Suppressor macrophage (primary cell): ENCODE measurements around the gene ADAMTS17.

Source experiments
- DNase-seq, 4 experiments: peaks; one replicate each; pipeline ENCODE4 v3.0.0-alpha.2; 2020 to 2022

The ADAMTS17 gene

DNA sequence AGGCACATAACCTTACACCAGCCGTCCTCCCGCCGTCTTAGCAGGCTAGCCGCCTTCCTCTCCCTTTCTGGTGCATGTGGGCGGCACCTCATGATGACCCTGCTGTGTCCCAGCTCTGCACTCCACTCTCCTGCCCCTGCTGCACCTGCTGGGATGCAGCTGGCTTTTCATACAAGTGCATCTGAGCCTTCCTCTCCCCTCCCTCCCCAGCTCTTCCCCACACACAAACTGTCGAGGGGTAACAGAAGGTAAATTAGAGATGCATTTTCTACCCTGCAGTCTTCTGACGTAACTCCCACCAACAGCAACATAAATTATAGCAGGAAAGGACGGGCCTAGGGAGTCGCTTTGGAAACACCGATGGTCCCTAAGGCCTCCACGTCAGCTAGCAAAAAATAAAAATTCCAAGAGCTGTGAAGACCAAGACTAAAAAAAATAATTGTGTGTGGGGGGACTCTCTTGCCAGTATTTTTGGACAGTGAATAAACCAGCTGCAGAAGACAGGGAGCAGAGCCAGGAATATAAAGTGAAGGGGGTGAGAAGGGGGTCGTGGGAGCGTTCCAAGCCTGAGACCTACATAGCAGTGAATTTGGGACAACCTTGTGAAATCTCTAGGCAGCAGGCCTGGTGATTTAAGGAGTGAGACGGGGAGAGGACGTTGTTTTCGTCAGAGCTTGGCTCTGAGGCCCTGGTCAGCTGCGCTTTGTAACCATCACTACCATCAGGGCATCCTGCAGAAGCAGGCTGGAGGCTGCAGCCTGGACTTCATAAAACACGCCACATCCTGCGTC lies 216.2 kb downstream of the ADAMTS17 start:
- DNase-seq: no peak

DNA sequence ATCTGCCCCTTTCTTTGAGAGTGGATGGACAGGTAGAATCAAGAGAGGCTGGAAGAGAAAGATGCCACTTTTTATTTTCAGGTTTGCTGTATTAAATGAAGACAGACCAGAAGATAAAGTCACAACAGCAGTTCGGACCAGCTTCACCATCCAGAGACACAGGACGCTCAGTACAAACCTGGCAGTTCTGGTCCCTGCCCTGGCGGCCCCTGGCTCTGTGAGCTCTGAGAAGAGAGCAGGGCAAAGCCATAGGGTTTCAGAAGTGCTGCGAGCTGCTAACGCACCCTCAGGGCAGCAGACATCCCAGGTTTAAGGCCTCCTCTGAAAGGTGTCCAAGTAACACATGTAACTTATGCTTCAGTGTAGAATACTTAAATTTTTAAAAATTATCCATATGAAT lies 216.8 kb downstream of the ADAMTS17 start:
- DNase-seq: no peak

DNA sequence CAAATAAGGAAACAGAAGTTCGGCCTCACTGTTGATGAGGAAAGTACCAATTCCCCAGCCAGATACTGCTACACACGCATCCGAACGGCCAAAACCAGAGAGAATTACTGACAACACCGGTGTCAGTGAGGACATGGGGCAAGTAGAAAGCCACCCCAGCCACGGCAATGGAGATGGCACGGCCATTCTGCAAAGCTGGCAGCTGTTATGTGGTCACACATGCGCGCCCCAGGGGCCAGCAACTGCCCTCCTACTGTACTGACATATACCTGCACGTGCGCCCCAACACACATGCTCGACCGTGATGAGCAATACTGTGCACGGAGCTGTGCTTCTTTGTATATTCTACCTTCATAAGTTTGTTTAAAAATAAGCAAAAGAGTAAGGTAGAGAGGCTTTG lies 217.4 kb downstream of the ADAMTS17 start:
- no peak for DNase-seq

DNA sequence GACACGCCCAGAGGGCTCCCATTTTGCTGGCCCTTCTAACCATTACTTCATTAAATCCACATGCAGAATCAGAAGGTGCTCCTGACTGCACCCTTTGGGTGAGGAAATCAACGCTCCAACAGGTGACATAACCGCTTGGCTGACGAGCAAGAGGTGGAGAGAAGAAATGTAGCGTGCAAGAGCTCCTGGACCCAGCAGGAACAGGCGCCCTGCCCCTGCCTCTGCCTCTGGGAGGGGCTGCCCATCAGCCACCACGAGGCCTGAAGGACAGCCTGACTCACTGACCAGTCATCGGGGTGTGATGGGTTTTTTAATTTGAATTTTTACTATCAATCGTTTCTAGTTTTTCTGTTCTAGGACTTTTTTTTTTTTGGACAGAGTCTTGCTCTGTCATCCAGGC lies 218.2 kb downstream of the ADAMTS17 start:
- no peak for DNase-seq

DNA sequence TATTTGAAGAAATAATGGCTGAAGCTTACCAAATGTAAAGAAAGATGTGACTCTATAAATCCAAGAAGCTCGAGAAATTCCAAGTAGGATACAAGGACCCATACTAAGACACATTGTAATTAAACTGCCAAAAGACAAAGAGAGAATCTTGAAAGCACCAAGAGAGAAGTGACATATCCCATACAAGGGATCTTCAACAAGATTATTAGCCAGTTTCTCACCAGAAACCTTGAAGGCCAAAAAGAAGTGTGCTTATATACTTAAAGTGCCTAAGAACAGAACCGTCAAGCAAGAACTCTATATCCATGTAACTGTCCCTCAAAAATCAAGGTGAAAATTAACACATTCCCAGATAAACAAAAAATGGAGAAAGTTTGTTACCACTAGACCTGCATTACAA lies 220.5 kb downstream of the ADAMTS17 start:
- DNase-seq: no peak

DNA sequence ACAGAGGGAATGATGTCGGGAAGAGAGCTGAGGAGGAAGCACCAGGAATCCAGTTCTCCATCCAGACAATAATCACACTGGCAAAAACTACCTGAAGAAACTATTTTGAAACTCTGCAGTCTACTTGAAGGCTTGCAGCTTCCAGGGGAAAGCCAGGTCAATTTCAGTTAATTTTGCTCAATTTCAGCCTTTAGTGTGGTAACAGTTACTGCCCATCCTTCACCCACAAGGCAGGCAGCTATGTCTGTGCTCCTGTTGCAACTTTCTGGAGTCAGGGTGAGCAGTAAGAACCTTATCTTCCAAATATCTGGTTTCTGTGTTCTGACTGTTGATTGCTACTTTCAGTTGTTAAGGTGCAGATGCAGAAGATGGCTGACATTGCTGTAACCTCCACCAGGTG lies 221.7 kb downstream of the ADAMTS17 start:
- no peak for DNase-seq

DNA sequence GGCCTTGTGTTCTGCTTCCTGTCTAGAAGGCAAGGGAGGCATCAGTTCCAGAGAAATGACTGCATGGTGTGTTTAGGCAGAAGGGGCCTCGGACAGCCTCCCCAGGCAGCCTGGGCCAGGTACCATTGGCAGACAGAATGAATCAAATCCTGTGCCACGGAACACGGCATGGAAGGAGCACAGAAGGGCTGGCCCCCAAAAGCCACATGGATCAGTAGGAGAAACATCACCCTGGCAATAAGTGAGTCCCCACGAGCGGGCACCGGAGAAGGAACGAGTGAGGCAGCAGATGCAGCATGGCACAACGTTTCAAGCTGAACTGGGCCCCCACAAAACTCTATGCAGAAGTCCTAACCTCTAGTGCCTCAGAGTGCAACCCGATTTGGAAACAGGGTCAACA lies 223.2 kb downstream of the ADAMTS17 start:
- no peak for DNase-seq

DNA sequence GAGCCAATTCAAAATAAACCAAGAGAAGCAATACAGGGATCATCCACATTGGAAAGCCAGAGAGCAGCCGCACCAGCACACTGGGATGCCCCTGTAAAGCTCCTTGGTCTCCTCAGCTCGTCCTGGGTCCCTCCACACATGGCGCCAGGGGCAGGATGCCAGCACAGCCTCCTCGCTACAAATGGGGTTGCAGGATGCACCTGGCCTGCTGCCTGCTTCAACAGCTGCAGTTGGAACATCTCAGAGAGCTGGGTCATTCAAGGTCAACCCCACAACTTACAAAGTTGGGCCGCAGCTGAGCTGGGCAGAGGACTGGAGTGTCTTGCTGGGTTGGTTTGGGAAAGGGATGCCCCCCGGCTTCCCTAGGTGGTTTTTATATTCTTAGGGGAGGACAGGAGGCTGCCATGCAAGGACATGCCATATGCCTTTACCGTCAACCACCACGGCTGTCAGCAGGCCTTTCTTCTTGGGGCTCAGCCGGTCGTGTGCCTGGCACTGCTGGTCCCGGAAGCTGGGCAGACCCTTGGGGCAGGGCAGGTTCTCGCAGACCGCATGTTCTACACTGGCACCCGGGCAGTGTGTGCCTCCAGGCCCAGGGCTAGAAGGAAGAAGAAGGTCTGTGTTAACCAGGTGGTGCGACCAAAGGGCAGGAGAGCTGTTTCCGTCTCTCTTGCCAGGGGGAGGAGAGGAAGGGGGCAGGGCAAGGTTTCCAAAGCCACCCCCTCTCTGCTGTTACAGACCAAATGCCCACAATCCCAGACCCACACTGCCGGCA lies 225.2 kb downstream of the ADAMTS17 start:
- no peak for DNase-seq

DNA sequence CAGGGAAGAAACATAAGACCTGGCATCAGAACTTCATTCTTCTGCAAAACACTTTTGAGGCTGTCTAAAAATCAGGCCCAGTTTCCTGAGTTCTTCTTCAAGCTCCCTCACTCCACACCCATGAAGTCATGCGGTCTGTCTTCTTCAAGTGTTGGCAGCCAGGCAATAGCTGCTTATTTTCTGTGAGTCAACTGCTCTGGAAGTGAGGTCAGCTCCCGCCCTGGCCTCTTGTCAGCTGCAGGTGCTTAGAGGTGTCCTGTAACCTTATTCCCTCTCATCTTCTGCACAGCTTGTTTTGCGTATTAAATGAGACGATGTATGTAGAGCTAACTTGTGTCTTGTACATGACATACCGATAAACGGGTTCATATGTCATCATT lies 226.1 kb downstream of the ADAMTS17 start:
- no peak for DNase-seq

DNA sequence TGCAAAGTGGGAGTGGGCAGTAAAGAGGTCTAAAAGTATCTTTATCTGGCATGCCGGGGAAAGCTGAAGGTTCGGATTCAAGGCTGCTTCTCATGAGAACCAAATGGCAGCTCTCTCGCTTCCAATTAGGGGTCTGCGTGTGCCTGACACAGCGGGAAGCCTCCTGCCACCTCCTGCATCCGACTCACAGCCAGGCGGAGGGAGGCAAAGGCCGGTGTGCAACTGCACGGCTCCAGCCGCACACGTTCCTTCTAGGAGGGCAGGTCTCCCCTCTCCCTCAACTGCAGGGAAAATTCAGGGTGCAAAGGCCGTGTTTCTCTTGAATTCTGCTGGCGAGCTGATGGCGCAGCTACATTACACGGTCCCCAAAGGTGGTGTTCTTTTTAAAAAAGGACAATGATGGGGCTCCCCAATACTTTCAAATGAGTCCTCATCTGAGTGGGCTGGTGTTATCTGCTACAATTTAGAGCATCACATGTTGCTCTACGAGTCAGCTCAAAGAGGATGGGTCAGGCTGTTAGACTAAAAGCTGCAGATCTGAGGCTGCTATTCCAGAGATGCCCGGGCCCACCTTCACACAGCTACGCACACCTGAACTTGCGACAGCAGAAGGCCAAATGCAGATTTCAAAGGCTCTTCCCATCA lies 226.6 kb downstream of the ADAMTS17 start:
- DNase-seq: no peak

DNA sequence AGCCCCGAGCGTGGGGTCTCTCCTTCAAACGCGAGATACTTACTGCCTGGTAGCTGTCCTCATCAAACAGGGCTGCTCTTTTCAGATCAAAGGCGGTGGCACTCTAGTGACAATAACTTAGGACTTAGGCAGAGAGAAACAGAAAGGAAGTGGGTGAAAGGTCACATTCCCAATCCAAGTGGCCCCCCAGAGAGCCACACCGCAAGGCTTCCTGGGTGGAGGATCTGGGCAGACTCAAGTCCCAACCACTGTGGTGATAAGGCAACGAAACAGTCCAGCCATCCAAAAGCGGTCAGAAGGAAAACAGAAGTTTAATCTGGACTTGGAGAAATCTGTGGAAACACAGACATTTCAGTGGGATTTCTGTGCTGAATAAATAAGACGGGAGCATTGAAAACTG lies 227.2 kb downstream of the ADAMTS17 start:
- DNase-seq: no peak

DNA sequence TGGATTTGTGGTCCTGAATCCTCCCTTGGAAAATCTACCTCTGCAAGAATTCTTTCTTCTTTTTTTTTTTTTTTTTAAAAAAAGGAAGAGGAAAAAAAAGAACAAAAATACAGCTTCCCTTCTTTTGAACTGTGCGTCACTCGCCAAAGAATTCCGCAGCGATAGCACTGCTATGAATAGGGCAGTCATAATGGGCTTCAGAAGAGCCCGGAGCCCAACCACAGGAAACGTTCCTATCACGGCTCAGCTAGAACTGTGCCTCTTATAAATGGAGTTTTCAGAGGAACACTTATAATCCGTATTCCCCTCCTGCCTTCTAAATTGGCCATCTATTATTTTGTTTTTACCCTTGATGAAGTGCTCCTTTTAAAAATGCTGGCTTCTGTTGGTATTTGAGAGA lies 227.7 kb downstream of the ADAMTS17 start:
- peak; percentile 21 to 67 (median 54) for DNase-seq

DNA sequence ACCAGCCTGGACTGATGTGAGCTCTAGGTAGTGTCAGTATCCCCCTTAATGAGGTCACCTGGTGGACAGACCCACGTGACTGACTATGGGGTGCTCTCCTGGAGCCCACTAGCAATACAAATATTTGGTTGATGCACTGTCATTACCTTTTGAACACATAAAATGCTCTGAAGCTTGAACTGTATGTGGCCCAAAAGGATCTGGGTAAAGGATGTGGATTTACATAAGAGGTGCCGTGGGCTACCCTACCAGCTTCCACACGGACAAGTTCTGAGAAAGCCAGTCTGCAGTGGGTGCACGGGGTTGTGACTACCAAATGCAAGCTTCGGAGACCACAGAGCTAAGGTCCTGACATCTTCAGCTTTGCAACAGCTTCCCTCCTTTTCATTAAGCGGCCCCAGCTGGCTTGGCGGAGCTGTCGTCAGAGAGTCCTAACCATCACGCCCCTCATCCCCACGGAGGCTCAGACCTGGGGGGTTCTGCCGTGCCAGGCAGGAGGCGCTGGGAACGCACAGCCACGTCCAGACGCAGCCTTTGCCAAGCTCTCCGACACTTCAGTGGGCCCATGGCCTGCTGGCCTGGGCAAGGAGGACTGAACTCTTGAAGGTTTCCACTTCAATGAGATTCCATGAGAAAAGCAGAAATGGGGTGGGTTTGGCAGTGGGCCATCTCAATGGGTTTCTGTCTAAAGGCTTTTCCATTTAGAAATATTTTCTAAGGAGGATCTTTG lies 228.3 kb downstream of the ADAMTS17 start:
- DNase-seq: no peak

DNA sequence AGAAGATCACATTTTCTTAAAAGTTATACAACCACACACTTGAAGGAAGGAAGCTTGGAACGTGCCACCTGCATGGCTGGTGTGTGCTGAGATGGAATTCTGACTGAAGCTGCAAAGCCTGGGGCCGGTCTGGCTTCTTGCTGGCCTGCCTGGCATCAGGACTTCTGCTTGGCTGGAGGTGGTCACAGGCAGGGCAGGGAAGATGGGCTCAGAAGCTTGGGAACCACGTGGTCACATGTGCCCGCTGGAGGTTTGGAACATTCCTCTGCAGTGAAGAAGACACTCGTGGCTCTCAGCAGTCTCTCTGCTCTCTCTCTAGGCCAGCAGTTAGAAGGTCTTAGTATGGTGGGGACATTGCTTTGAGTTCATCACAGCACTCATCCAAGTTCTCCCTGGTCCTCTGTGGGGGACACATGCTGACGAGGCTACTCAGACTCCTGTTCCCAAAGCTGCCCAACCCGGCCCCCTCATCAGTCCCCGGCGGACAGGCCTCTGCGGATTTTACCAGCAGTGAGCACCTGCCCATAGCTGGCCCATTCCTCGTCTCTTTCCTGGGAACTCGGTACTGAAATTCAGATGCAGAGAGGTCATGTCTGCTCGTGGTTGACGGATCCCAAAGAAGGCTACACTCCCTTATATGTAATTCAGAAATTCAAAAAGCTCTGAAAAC lies 229.0 kb downstream of the ADAMTS17 start:
- peak in 1 of 4 experiments; percentile 10 for DNase-seq

DNA sequence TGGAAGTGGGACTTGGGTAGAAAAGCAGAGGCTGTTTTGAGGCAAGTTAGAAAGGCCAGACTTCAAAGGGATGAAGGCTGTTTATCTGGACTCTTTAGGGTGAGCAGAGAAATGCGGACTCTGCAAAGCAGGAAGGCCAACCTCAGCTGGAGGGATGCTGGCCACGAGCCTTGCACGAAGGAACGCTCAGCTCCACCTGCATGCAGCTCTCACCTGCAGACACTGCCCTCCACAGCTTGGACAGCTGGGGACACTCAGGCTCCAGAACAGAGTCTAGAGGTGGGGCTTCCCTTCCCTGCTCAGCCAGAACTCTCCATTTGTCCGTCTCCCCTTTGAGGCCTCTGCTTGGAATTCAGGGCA lies 229.7 kb downstream of the ADAMTS17 start:
- DNase-seq: no peak

DNA sequence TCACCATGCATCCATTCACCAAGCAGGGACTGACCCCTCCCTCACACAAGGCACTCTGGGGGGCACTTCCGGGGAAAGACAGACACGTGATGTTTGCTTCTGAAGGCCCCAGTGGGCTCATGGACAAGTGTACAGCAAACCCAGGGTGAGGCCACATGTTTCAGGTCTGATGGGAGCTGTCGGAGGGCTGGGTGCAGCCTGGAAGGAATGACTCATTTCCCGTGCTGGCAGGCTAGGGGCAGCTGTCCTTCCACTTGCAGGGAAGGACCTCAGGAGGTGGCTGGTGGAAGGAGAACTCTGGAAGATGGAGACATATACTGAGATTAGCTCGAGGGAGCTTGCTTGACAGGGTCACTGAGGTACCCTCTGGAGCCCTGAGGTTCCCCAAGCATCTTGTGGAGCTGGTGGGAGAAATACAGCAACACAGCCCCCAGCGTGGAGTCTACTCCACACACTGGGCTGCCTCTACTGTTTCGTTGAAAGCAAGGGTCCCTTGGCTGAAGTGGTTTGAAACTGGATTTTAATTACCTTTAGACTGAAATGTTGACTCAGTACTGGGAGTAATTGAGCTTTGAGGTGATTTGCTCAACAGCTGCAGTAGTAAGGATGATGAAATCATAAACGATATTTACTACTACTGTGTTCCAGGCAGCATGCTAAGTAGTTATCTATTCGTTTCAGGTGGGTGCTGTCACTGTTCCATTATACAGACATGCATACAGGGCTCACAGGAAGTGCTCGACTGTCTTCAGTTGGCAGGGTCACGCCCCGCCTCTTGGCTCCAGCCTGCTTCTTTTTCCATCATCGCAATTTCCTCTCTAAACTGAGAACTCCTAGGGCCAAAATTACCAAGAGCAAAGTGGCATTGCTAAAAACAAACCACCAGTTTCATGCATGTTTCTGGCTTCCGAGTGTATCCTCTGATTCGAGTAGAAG lies 230.4 kb downstream of the ADAMTS17 start:
- DNase-seq: peak in 3 of 4 experiments; percentile 17 to 55 (median 27)

DNA sequence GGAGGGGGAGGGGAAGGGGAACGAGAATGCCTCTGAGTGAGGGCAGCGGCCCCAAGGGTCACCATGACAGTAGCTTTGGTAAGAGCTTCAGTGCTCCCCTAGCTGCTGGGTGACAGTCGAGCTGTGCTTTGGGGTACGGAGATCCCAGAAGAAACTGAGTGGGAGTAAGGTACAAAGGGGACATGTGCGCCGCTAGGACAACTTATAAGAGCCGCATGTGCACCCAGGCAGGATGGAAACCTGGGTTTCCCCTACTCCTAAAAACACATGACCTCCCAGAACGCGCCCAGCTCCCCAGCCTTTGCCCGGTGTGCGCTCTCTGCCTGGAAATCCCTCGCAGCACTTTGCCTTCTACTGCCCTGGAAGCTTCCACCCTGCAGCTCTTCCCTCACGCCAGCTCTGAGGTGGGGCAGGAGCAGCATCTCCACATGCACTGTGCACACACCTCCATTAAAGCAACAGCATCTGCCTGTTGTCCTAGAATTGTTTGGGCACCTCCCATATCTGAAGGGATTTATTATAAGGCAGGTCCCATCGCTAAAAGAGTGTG lies 232.2 kb downstream of the ADAMTS17 start:
- DNase-seq: no peak

DNA sequence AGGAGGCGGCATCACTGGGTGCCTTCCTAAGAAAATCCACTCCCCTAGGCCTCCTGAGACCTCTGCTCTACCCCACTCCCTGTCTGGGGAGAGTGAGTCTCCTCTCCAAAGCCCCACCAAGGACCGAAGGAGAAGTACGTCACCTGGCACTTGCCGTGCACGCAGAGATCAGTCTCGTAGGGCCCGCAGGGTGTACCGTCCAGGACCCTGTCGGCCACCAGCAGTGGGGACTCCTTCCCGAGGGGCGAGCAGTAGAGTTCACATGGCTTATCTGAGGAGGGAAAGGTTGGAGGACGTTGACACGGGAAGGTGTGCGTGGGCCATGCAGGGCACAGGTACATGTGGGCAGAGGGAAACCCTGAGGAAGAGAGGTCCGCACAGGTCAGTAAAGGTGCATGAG lies 232.9 kb downstream of the ADAMTS17 start:
- DNase-seq: no peak

DNA sequence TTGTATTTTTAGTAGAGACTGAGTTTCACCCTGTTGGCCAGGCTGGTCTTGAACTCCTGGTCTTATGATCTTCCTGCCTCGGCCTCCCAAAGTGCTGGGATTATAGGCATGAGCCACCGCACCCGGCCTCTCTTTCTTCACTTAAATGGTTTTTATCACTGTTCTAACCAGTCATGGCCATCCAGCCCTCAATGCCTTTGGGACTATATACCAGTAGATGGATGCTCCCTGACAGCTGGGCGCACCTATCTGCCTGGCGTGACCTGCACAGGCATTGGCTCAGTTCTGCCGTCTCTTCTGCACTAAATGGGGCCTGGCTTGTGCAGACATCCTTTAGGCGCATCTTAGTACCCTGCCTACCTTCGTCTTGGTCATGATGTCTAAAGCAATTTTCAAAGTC lies 233.4 kb downstream of the ADAMTS17 start:
- no peak for DNase-seq

DNA sequence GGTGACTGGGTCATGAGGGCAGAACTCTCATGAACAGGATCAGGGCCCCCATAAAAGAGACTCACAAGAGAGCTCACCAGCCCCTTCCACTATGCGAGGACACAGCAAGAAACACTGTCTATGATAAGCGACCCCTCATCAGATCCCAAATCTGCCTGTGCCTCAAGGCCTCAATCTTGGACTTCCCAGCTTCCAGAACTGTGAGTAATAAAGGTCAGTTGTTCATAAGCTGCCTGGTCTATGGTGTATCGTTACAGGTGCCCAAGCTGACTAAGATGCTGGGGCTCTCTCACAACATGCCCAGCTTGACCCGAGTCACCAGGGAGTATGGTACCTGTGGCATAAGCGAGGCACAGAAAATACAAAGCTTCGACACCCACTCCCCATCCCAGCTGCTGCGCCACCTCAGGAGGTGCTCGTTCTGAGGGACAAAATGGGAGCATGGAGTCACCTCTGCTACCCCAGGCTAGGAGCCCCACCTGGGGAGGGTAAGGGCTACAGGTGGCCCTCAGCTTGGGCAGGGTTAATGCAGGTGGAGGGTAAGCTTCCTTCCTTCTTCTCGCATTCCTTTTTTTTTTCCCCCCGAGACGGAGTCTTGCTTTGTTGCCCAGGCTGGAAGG lies 234.1 kb downstream of the ADAMTS17 start:
- no peak for DNase-seq

DNA sequence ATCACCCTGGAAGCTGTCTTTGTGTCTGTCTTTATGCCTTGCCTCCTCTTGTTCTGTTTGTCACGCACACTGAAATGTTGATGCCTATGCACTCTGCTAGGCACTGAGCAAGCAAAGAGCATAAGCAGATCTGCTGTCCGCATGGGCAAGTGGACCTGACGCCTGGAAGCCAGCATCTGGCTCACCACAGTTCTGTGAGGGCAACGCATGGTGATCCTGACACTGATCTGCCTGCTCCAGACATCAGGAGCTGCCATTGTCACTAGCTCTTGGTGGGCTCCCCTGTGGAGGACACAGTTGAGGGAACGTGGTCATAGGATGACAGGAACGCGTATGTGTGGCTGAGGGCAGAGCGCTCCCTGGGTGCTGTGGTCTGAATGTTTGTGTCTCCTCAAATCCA lies 234.6 kb downstream of the ADAMTS17 start:
- DNase-seq: no peak
